Parathyroid adenoma (tissue), 2 donors: Measurements from ENCODE around the gene SLC1A2.

Experiments
- H2AFZ ChIP-seq: fragments of 300-600 bp; sonication (generic); one replicate; pipeline ENCODE4 v1.7.0; 2017; ENCODE audit warnings: antibody characterized with exemption, mild to moderate bottlenecking
- H3K27ac ChIP-seq: fragments of 300-600 bp; sonication (generic); one replicate; pipeline ENCODE4 v1.7.0; 2017
- H3K27me3 ChIP-seq: fragments of 300-600 bp; sonication (generic); one replicate; pipeline ENCODE4 v1.7.0; 2017; ENCODE audit warnings: low read length; ENCODE audit not compliant: control insufficient read depth, insufficient read depth
- H3K36me3 ChIP-seq: fragments of 300-600 bp; sonication (generic); one replicate; pipeline ENCODE4 v1.7.0; 2017; ENCODE audit warnings: low read length; ENCODE audit not compliant: control insufficient read depth, insufficient read depth
- H3K4me1 ChIP-seq: fragments of 300-600 bp; sonication (generic); one replicate; pipeline ENCODE4 v1.7.0; 2017; ENCODE audit warnings: control low read depth
- H3K4me2 ChIP-seq: fragments of 300-600 bp; sonication (generic); one replicate; pipeline ENCODE4 v1.7.0; 2017; ENCODE audit warnings: low read length
- H3K4me3 ChIP-seq: fragments of 300-600 bp; sonication (generic); one replicate; pipeline ENCODE4 v1.7.0; 2017; ENCODE audit warnings: low read depth, low read length
- H3K79me2 ChIP-seq: fragments of 300-600 bp; sonication (generic); one replicate; pipeline ENCODE4 v1.7.0; 2017; ENCODE audit warnings: control low read depth
- H3K9ac ChIP-seq: fragments of 300-600 bp; sonication (generic); one replicate; pipeline ENCODE4 v1.7.0; 2017; ENCODE audit warnings: mild to moderate bottlenecking
- H3K9me3 ChIP-seq: fragments of 300-600 bp; sonication (generic); one replicate; pipeline ENCODE4 v1.7.0; 2017; ENCODE audit warnings: low read length; ENCODE audit not compliant: control insufficient read depth
- CTCF ChIP-seq: fragments of 300-600 bp; sonication (generic); IDR thresholded peaks from one replicate; pipeline ENCODE4 v1.7.0; 2017; ENCODE audit warnings: antibody characterized with exemption, mild to moderate bottlenecking
- donor health status: primary hyperparathyroidism.

SLC1A2 gene

GRCh38 chr11:35407041-35407440 is 12.3 kb downstream of the SLC1A2 start:
- Histone ChIP-seq H3K27me3 (no peaks in the 10 kb centered on the region), H3K79me2 (no peaks in the 10 kb centered on the region), H2AFZ (no peak overlapping the region), H3K36me3 (no peaks in the 10 kb centered on the region), H3K27ac (no peak overlapping the region), H3K9me3 (no peaks in the 10 kb centered on the region), H3K4me1 (no peaks in the 10 kb centered on the region), H3K4me3 (no peak overlapping the region), H3K4me2 (no peak overlapping the region), H3K9ac (no peak overlapping the region)
- no peak for TF ChIP-seq CTCF

- H3K27me3 ChIP-seq, result no peaks in the 10 kb centered on the region
- H3K36me3 ChIP-seq, result no peaks in the 10 kb centered on the region
- H3K4me3 ChIP-seq, result no peak overlapping the region
- peak overlapping the region; percentile 58 for H2AFZ ChIP-seq
- no peak overlapping the region for H3K9ac ChIP-seq
- H3K9me3 ChIP-seq, result no peaks in the 10 kb centered on the region
- TF ChIP-seq CTCF, result peak; percentile 43
- no peaks in the 10 kb centered on the region for H3K79me2 ChIP-seq
- H3K4me2 ChIP-seq, result no peak overlapping the region
- no peaks in the 10 kb centered on the region for H3K4me1 ChIP-seq
- no peak overlapping the region for H3K27ac ChIP-seq
These were observed 15.0 kb downstream of the SLC1A2 start for GRCh38 chr11:35404388-35404775.

GRCh38 chr11:35403765-35404387 is 15.5 kb downstream of the SLC1A2 start:
- Histone ChIP-seq H3K4me2 (no peak overlapping the region), H2AFZ (no peak overlapping the region), H3K4me3 (no peak overlapping the region), H3K79me2 (no peaks in the 10 kb centered on the region), H3K27ac (no peak overlapping the region), H3K36me3 (no peaks in the 10 kb centered on the region), H3K4me1 (no peaks in the 10 kb centered on the region), H3K9me3 (no peaks in the 10 kb centered on the region), H3K9ac (no peak overlapping the region), H3K27me3 (no peaks in the 10 kb centered on the region)
- no peak for TF ChIP-seq CTCF

GRCh38 chr11:35402751-35403660 is 16.4 kb downstream of the SLC1A2 start:
- H3K79me2 ChIP-seq, result no peaks in the 10 kb centered on the region
- TF ChIP-seq CTCF, result no peak
- H3K4me3 ChIP-seq, result no peak overlapping the region
- H3K4me2 ChIP-seq, result no peak overlapping the region
- H3K9ac ChIP-seq, result no peak overlapping the region
- H3K4me1 ChIP-seq, result no peaks in the 10 kb centered on the region
- no peaks in the 10 kb centered on the region for H3K36me3 ChIP-seq
- no peaks in the 10 kb centered on the region for H3K9me3 ChIP-seq
- no peak overlapping the region for H2AFZ ChIP-seq
- H3K27me3 ChIP-seq, result no peaks in the 10 kb centered on the region
- H3K27ac ChIP-seq, result no peak overlapping the region
